Hypothalamus (tissue), 51 donors: Measurements from ENCODE around the gene FBLN7.

ENCODE experiments used
- DNase-seq, 51 donors: peaks; one replicate each; lab custom pipeline; 2025; lab: John Stamatoyannopoulos, UW

The FBLN7 gene

GRCh38 chr2:112155331-112156151 is 17.4 kb downstream of the FBLN7 start:
- no peak for DNase-seq

- no peak for DNase-seq
These were observed 18.2 kb downstream of the FBLN7 start for GRCh38 chr2:112156152-112156986.

GRCh38 chr2:112157472-112157871 is 19.3 kb downstream of the FBLN7 start:
- DNase-seq, result no peak

DNA sequence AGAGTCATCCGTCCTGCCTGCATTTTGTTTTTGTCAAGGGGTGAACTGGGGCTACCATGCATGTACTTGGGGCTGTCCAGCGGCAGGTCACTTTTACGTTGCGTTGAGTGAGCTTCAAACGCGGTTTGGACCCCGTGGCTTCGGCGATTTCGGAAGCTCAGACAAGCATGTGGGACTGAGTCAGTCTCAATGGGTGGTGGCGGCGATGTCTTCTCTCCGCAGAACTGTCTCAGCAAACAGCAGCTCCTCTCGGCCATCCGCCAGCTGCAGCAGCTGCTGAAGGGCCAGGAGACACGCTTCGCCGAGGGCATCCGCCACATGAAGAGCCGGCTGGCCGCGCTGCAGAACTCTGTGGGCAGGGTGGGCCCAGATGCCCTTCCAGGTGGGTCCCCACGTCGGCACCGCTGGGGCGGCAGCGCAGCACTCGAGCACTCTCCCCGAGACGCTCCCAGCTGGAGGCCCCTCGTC is 21.3 kb downstream of the FBLN7 start:
- DNase-seq, result no peak

DNA sequence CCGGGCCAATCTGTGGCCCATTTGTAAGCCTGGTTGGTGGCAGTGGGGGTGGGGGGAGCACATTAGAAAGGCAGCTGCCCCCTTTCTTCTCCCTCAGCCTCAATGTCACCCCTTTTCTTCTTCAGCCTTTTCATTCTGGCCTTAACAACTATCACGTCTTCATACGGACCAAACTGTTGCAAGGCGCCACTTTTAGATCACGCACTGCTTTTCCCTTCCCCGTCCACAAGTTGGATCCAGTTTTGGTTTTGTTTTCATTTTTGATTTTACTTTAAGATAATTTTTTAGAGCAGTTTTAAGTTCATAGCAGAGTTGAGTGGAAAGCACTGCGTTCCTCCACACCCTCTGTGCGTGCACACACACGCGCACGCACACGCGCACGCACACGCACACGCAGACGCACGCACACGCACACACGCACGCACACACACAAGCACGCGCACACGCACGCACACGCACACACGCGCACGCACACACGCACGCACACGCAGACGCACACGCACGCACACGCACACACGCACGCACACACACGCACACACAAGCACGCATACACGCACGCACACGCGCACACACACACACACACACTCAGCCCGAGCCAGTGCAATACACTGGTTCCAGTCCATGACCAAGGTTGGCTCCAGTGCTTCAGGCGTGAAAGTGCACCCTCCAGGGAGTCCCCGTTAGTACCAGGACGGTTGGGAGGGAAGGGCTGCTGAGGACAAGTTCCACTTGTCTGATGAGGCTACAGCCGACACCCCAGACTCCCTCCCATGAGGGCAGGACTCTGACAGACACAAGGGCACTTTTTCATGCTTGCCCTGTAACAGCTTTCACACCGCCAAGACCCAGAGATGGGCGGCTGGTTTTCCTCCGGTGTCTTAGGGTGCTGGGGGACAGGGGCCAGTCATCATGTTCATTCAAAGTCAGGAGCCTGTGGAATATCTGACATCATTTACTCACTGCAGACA is 22.4 kb downstream of the FBLN7 start:
- DNase-seq, result no peak

GRCh38 chr2:112161431-112162145 is 23.4 kb downstream of the FBLN7 start:
- DNase-seq, result no peak

DNA sequence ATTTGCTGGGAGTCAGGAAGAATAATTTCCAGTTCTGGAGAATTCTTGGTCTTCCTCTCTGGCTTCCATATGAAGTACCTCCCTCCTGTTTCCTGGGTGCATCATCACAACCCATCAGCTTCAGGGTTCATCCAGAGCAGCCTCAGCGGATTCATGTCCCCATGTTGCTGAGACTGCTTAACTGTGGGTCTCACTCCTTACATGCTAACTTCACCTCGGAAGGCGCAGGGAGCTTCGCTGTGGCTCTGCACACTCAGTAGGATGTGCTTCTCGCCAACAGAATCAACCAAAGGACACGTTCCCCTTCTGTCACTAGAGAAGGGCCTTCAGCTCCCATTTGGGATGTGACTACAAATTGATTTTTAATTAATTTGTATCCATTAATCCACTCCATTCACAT is 24.2 kb downstream of the FBLN7 start:
- no peak for DNase-seq

DNA sequence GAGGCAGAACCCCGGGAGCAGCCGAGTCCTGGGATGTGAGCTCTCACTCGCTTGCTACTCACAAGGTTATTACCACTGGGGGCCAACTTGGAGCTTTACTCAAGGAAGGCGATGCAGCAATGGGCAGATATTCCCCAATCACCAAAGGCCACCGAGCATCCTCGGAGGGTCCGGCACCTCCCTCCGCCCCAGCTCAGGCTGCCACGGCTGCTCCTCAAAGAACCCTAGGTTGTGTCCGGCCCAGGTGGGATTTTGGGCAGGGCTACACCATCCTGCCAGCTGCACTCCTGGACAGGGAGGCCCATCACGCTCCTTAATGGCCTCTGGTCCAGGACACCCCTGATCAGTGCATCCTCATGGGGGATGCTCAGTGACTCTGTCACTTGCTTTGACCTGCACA is 24.8 kb downstream of the FBLN7 start:
- no peak for DNase-seq

DNA sequence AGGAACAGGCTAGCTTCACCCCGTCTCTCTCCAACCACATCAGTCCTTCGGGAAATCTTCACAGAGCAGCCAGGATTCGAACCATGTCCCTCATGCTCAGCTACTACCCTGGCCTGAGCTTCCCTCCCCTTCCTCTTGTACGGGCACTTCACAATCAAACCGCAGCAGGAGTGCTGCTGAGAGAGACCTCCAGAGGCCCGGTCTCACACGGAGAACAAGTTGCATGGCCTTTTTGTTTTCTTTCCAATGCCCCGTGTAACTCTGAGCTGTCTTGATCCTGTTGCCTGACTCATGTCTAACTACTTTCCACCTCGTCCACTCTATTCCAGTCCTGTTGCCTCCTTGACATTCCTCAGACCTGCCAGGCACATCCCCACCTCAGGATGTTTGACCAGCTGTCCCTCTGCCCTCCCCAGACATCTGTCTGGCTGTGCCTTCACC is 25.4 kb downstream of the FBLN7 start:
- DNase-seq, result no peak

DNA sequence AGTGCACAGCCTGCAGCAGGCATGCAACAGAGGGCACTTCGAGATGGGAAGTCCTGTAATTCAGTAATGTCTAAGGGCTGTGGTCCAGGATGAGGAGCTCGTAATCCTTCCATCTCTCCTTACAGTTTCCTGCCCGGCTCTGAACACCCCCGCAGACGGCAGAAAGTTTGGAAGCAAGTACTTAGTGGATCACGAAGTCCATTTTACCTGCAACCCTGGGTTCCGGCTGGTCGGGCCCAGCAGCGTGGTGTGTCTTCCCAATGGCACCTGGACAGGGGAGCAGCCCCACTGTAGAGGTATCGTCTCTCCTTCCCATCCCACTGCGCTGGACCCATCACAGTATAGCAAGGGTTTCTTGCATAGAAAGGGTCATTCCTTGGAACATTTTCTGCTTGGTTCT is 26.7 kb downstream of the FBLN7 start:
- DNase-seq, result no peak

DNA sequence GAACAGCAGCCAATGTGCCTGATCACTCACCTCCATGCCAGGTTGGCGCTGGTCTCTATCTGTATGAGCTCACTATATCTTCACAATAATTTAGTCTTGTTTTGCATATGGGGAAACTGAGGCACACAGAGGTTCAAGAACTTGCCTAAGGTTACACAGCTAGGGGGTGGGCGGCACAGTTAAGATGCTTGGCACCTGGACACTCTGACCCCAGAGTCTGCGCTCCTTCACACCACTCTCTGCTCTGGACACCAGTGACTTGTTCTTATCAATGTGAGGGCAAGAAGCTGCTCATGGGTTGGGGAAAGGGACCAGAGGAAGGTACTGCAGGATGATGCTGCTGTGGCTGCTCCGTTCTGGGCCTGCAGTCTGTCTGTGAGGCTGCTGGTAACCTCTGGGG is 27.1 kb downstream of the FBLN7 start:
- no peak for DNase-seq

GRCh38 chr2:112166806-112167499 is 28.8 kb downstream of the FBLN7 start:
- no peak for DNase-seq

DNA sequence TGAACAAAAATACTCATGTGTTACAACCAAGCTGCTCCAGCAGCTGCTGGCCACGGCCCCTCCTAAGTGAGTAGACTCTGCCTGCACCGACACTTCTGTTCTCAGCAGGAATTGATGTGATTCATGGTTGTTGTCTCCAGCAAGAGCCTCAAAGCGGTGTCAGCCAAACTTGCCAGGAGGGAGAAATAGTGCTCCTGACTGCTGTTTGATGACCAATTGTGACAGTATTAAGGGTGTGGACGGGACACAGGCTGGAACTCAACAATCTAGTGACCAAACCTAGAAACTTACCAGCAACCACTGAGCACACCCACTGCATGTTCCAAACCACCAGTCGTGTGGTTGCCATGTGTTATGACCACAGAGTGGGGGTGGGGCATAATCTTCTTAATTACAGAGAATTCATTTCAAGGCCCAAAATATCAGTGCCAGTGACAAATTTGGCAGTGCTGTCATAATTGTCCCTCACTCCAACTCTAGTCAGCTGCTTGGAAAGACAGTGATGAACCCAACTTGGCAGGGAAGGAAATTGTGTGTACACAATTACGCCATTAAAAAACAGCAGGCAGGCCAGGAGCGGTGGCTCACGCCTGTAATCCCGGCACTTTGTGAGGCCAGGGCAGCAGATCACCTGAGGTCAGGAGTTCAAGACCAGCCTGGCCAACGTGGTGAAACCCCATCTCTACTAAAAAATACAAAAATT is 30.4 kb downstream of the FBLN7 start:
- peak in 1 of 51 donors; percentile 8 for DNase-seq

DNA sequence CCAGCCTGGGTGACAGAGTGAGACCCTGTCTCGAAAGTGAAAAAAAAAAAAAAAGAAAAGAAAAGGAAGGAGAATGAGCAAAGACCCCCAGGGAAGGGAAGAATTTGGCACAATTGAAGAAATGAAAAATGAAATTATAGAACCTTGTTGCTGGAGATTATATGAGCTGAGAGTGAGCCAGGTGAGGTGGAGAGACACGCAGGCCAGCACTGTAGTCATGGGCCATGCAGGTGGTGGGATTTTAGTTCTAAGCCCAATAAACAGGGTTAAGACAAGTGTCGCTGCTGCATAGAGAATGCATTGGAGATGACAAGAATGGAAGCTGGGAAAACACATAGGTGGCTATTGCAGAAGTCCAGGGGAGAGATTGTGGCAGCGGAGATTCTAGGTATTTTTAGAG is 32.3 kb downstream of the FBLN7 start:
- DNase-seq, result no peak

- no peak for DNase-seq
These were observed 35.6 kb downstream of the FBLN7 start for GRCh38 chr2:112173646-112174319.

DNA sequence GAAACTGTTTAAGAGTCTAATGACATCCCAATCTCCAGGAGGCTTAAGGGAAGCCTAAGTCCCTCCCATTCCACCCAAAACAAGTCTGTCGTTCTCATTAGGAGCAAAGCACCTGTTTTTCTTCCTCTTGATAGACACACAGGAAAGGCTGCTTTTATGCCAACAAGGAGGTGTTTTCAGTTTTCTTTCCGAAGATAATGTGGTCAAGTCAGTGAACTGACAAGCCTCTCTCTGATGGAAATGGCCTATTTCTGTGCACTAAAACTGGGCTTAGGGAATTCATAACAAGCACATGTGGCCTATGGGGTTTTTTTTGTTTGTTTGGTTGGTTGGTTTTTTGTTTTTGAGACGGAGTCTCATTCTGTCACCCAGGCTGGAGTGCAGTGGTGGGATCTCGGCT is 36.2 kb downstream of the FBLN7 start:
- no peak for DNase-seq

DNA sequence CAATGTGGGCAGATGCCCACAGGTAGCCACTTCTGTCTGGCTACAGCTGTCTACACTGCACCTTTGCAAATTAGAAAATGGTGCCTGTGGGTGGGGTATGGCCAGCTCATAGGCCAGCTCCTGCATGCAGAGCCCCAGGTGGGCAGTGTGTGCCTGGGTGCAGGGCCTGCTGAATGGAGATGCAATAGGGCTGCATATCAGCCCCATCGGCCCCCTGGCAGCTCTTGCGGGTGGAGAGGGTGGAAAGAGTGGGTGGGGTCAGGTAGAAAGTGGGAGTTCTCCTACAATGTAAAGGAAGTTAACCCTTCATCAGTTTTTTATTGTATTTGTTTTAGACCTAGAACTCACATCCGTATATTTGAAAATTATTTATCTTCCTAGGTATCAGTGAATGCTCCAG is 37.1 kb downstream of the FBLN7 start:
- DNase-seq, result no peak

DNA sequence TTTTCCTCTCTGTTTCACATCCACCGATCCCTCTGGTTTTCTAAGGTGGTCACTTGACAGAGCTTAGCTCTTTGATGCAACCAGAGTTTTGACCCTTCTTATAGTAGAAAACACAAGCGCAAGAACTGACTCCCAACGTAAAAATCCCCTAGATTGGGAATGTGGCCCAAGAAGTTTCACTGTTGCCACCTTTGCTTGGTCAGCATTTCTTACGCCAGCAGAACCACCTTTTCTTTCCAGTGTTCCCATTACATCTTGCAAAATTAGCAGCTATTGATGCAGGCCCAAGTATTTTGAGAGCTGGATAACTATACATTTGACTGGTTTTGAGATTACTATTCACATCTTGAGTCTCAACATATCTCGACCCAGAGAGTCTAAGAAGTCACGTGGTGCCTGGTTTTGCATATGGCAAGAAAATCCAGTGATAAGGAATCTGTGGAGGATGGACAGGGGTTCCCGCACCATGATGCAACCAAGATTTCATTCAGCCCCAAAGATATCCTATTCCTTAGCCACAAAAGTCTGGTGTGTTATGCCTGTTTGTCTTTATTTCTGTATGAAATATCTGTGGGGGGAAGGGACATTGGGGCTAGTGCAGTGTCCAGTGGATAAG is 37.9 kb downstream of the FBLN7 start:
- no peak for DNase-seq
